ENCODE measurements around the gene SYNE1. TPM values are rescaled to one million over a fixed set of nuclear protein-coding genes. Genes with fewer than 3 reads are reported as not detected.
A peak's percentile ranks its signal among the peaks of the same experiment; 100 is the strongest.

SYNE1 gene
- total RNA-seq, 1 experiment from 2014 or later = 14.2 TPM

GRCh38 chr6:152404936-152405595 is 232.1 kb downstream of the SYNE1 start:
- DNase-seq (ENCODE audit: low read depth) = peak; percentile 61
- in situ Hi-C loops (cut with HindIII; ENCODE audit: low pct_unique_long_range_greater_than_20kb, low sequenced_read_pairs) = no loop called here

- DNase-seq (ENCODE audit: low read depth) = peak; percentile 77
- in situ Hi-C loops (cut with HindIII; ENCODE audit: low pct_unique_long_range_greater_than_20kb, low sequenced_read_pairs) = no loop called here
Observed at GRCh38 chr6:152404086-152404857, 232.9 kb downstream of the SYNE1 start.

GRCh38 chr6:152402791-152403190 is 234.4 kb downstream of the SYNE1 start:
- peak; percentile 27 for DNase-seq (ENCODE audit: low read depth)
- in situ Hi-C loops (cut with HindIII; ENCODE audit: low pct_unique_long_range_greater_than_20kb, low sequenced_read_pairs) = no loop called here

- in situ Hi-C loops (cut with HindIII; ENCODE audit: low pct_unique_long_range_greater_than_20kb, low sequenced_read_pairs) = no loop called here
- DNase-seq (ENCODE audit: low read depth) = peak; percentile 86
Observed at GRCh38 chr6:152401978-152402377, 235.2 kb downstream of the SYNE1 start.

- DNase-seq (ENCODE audit: low read depth) = no peak
- in situ Hi-C loops (cut with HindIII; ENCODE audit: low pct_unique_long_range_greater_than_20kb, low sequenced_read_pairs) = no loop called here
Observed at GRCh38 chr6:152399399-152399798, 237.8 kb downstream of the SYNE1 start.

GRCh38 chr6:152398993-152399392 is 238.2 kb downstream of the SYNE1 start:
- DNase-seq (ENCODE audit: low read depth) = no peak
- in situ Hi-C loops (cut with HindIII; ENCODE audit: low pct_unique_long_range_greater_than_20kb, low sequenced_read_pairs) = no loop called here

- in situ Hi-C loops (cut with HindIII; ENCODE audit: low pct_unique_long_range_greater_than_20kb, low sequenced_read_pairs) = no loop called here
- no peak for DNase-seq (ENCODE audit: low read depth)
Observed at GRCh38 chr6:152398316-152398715, 238.8 kb downstream of the SYNE1 start.

GRCh38 chr6:152394303-152394702 is 242.9 kb downstream of the SYNE1 start:
- no peak for DNase-seq (ENCODE audit: low read depth)
- in situ Hi-C loops (cut with HindIII; ENCODE audit: low pct_unique_long_range_greater_than_20kb, low sequenced_read_pairs) = no loop called here

- in situ Hi-C loops (cut with HindIII; ENCODE audit: low pct_unique_long_range_greater_than_20kb, low sequenced_read_pairs) = no loop called here
Observed at GRCh38 chr6:152391179-152391880, 245.8 kb downstream of the SYNE1 start.

GRCh38 chr6:152387091-152387490 is 250.1 kb downstream of the SYNE1 start:
- no peak for DNase-seq (ENCODE audit: low read depth)
- in situ Hi-C loops (cut with HindIII; ENCODE audit: low pct_unique_long_range_greater_than_20kb, low sequenced_read_pairs) = no loop called here

More at GRCh38 chr6:152391179-152391880, 245.8 kb downstream of the SYNE1 start:
- DNase-seq (ENCODE audit: low read depth) = peak; percentile 14

GRCh38 chr6:152386131-152386530 is 251.0 kb downstream of the SYNE1 start:
- peak; percentile 35 for DNase-seq (ENCODE audit: low read depth)
- in situ Hi-C loops (cut with HindIII; ENCODE audit: low pct_unique_long_range_greater_than_20kb, low sequenced_read_pairs) = no loop called here

GRCh38 chr6:152380993-152381898 is 255.9 kb downstream of the SYNE1 start:
- in situ Hi-C loops (cut with HindIII; ENCODE audit: low pct_unique_long_range_greater_than_20kb, low sequenced_read_pairs) = no loop called here
- peak; percentile 88 for DNase-seq (ENCODE audit: low read depth)

GRCh38 chr6:152380351-152380767 is 256.8 kb downstream of the SYNE1 start:
- in situ Hi-C loops (cut with HindIII; ENCODE audit: low pct_unique_long_range_greater_than_20kb, low sequenced_read_pairs) = no loop called here

GRCh38 chr6:152379423-152379822 is 257.7 kb downstream of the SYNE1 start:
- in situ Hi-C loops (cut with HindIII; ENCODE audit: low pct_unique_long_range_greater_than_20kb, low sequenced_read_pairs) = no loop called here
- no peak for DNase-seq (ENCODE audit: low read depth)

More at GRCh38 chr6:152380351-152380767, 256.8 kb downstream of the SYNE1 start:
- peak; percentile 58 for DNase-seq (ENCODE audit: low read depth)

- DNase-seq (ENCODE audit: low read depth) = peak; percentile 22
Observed at GRCh38 chr6:152378169-152378568, 259.0 kb downstream of the SYNE1 start.

GRCh38 chr6:152375197-152375596 is 262.0 kb downstream of the SYNE1 start:
- in situ Hi-C loops (cut with HindIII; ENCODE audit: low pct_unique_long_range_greater_than_20kb, low sequenced_read_pairs) = no loop called here

More at GRCh38 chr6:152378169-152378568, 259.0 kb downstream of the SYNE1 start:
- in situ Hi-C loops (cut with HindIII; ENCODE audit: low pct_unique_long_range_greater_than_20kb, low sequenced_read_pairs) = no loop called here

GRCh38 chr6:152372945-152373344 is 264.2 kb downstream of the SYNE1 start:
- DNase-seq (ENCODE audit: low read depth) = no peak
- in situ Hi-C loops (cut with HindIII; ENCODE audit: low pct_unique_long_range_greater_than_20kb, low sequenced_read_pairs) = no loop called here

More at GRCh38 chr6:152375197-152375596, 262.0 kb downstream of the SYNE1 start:
- DNase-seq (ENCODE audit: low read depth) = no peak

GRCh38 chr6:152371775-152372174 is 265.4 kb downstream of the SYNE1 start:
- DNase-seq (ENCODE audit: low read depth) = no peak
- in situ Hi-C loops (cut with HindIII; ENCODE audit: low pct_unique_long_range_greater_than_20kb, low sequenced_read_pairs) = no loop called here

Measured in Caki2 (cell line).